GM18511 (cell line): ENCODE data around the gene RAPGEF2.
"Not testable (repeated sequence)": the region's sequence is repeated elsewhere in the genome, so short reads cannot be mapped to it uniquely, and the experiment has no call there.

ENCODE experiments used
- ATAC-seq: cut with Tn5 transposase; IDR thresholded peaks from one replicate; pipeline ENCODE4 v1.9.1; 2021; ENCODE audit warnings: mild to moderate bottlenecking, moderate library complexity; ENCODE audit not compliant: unreplicated experiment

The RAPGEF2 gene

DNA sequence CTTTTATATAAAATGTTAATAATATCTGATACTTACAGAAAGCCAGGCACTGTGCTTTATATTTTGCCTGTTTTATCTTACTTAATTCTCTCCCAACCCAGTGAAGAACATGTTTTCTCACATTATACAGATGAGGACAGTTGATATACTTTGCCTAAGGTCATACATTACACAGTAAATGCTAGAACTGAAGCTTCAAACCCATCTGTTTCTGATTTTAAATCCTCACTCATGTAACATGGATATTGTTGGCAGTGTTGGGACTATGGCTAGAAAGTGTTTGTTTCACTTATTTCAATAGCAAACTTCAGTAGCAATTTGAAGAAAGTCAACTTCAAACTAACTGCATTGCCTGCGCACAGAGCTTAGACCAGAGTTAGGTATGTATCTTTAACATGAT, 57.4 kb downstream of the RAPGEF2 start:
- ATAC-seq: no peak

DNA sequence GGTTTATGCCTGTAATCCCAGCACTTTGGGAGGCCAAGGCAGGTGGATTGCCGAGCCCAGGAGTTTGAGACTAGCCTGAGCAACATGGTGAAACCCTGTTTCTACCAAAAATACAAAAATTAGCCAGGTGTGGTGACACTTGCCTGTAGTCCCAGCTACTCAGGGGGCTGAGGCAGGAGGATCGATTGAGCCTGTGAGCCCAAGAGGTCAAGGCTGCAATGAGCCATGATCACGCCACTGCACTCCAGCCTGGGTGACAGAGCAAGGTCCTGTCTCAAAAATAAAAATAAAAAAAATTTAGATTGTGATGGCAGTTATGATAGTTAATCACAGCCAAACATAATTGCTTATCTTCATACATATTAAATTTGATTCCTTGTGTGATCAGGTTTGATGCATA, 58.6 kb downstream of the RAPGEF2 start:
- ATAC-seq: not testable (repeated sequence)

DNA sequence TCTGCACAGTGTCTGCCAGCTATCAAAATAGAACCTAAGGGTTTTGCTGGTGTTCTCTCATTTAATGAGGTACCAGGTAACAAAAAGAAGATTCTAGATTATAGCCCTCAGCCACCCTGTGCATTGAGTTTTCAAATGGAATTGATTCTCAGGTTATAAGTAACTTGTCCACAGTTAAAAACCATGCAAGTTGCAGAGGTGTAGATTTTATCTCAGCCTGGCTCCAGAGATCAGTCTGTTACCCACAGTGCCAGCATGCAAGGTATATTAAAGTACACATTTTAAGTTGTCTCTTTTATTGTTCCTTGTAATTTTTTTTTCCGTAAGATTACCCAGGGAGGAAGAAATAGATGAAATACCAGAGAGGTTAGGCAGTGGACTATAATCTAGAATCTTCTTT, 59.7 kb downstream of the RAPGEF2 start:
- ATAC-seq: no peak

DNA sequence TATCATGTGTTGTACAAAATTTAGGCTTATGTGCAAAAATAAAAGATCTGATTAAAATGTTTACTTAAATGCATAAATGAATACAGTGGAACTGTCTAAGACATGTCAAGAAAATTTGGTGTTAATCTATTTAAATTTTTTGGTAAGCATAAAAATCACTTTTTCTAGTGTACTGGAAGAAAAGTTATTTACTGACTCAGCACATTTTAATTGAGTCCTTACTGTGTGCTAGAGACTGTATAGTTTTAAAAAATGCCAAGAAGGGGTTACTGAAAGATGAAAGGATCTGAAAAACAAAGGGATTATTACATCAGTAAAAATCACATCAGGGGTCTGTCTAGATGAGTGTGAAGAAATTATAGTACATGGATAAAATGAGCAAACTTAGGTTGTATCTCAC, 60.6 kb downstream of the RAPGEF2 start:
- no peak for ATAC-seq

DNA sequence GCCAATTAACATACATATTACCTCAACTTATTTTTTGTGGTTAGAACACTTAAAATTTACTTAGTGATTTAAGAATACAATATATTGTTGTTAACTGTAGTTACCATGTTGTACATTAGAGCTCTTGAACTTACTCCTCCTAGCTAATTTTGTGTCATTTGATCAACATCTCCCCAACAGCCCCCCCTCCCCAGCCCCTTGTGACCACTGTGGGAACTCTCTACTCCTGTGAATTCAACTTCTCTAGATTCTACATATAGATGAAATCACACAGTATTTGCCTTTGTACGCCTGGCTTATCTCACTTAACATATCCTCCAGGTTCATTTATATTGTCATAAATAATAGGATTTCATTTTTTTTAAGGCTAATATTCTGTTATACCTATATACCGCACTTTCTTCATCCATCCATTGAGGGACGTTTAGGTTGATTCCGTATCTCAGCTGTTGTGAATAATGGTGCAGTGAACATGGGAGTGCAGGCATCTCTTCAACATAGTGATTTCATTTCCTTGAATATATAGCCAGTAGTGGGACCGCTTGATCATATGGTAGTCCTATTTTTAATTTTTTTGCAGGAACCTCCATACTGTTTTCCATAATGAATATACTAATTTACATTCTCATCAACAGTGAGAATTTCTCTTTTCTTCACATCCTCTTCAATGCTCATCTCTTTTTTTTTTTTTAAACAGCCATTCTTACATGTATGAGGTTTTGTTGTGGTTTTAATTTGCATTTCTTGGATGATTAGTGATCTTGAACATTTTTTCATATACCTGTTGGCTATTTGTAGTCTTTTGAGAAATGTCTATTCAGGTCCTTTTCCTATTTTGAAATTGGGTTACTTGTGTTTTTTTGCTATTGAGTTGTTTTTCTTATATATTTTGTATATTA, 66.8 kb downstream of the RAPGEF2 start:
- peak; percentile 75 for ATAC-seq

DNA sequence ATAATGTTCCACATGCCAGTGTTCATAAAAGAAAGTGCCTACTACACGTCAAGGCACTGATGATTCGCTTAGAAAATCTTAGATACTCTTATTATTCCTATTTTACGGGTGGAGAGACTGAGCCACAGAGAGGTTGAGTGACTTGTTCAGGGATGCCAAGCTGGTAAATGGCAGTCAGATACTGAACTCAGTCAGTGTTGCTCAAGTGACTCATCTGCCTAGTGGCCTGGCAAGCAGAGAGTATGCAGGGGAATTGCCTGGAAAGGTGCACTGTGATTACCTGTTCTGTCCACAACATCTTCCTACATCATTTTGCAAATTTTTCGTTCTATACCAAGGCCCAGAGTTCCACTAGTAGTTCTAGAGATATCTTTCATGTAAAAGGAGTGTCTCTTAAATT, 68.4 kb downstream of the RAPGEF2 start:
- no peak for ATAC-seq

- no peak for ATAC-seq
Measured at GRCh38 chr4:159173886-159174285, 71.0 kb downstream of the RAPGEF2 start.

DNA sequence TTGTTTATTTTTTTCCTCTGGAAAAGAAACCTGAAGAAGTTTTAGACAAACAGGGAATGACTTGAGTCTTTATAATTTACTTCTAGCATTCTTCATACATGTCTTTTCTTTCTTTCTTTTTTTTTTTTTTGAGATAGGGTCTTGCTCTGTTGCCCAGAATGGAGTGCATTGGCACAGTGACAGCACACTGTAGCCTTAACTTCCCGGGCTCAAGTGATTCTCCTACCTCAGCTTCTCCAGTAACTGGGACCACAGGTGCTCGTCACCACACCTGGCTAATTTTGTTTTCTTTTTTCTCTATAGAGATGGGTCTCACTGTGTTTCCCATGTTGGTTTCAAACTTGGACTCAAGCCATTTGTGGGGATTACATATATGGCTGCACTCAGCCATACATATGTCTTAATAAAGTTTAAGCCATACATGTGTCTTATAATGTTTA, 71.8 kb downstream of the RAPGEF2 start:
- ATAC-seq: no peak

DNA sequence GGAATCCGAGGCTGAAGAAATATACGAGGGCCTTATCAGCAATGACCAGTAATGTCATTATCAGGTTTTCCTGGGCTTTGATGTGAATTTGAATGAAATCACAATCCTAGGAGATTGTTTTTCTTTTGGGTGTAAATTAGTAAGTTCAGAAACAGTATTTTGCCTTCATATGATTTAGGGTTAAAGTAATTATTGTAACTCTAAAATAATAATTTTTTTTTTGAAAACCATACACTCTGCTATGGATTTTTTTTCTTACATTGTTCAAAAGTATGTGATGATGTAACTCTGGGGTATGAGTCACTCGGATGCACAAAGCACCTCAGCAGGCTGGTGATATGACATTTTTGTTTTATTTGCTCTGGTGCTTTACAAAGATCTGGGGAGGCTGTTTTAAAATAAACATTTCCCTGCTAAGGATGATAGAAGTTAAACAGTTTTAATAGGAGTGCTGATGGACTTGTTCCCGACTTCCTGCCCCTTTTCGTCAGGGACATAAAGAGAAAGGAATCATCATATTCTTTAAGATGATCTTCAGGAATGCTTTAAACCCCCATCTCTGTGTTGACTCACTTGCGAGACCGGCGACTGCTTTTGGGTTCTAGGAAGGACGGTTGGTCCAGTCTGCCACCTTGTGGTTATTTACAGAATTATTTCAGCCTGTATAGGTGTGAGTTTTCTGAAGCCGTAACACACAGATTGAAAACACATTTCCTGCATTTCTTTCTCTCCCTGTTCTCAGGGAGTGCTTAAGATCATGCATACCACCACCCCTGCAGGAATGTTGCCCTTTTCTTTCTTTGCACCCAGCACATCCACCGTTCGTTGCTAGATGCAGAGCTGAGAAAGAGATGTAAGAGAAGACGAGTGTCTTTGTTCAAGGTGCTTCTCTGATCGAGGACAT, 72.5 kb downstream of the RAPGEF2 start:
- ATAC-seq: peak; percentile 55

GRCh38 chr4:159175989-159176375, 73.1 kb downstream of the RAPGEF2 start:
- ATAC-seq: peak; percentile 0

- ATAC-seq: peak; percentile 53
Measured at GRCh38 chr4:159177265-159178150, 74.6 kb downstream of the RAPGEF2 start.

GRCh38 chr4:159178151-159178546, 75.3 kb downstream of the RAPGEF2 start:
- peak; percentile 49 for ATAC-seq

- ATAC-seq: no peak
Measured at GRCh38 chr4:159178979-159179969, 76.4 kb downstream of the RAPGEF2 start.

DNA sequence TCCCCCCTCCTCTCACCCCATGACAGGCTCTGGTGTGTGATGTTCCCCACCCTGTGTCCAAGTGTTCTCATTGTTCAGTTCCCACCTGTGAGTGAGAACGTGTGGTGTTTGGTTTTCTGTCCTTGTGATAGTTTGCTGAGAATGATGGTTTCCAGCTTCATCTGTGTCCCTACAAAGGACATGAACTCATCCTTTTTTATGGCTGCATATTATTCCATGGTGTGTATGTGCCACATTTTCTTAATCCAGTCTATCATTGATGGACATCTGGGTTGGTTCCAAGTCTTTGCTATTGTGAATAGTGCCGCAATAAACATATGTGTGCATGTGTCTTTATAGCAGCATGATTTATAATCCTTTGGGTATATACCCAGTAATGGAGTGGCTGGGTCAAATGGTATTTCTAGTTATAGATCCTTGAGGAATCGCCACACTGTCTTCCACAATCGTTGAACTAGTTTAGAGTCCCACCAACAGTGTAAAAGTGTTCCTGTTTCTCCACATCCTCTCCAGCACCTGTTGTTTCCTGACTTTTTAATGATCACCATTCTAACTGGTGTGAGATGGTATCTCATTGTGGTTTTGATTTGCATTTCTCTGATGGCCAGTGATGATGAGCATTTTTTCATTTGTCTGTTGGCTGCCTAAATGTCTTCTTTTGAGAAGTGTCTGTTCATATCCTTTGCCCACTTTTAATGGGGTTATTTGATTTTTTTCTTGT, 81.2 kb downstream of the RAPGEF2 start:
- not testable (repeated sequence) for ATAC-seq

- ATAC-seq: peak; percentile 56
Measured at GRCh38 chr4:159185591-159186023, 82.7 kb downstream of the RAPGEF2 start.

DNA sequence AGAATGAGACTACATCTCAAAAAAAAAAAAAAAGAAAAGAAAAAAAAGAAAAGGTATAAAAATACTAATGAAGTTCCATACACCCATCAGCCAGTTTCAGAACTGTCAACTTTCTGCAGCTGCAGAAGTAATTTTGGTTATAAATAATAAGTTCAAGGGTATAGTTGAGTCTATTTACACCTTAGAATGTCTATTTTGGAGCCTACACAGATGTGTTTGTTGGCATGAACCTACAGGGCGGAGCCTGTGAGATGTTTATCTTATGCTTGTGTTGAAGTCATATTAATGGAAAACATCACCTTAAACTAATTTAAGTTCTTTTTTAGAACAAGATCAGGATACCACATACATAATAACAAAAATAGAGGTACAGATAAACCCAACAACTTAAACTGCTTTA, 85.8 kb downstream of the RAPGEF2 start:
- ATAC-seq: no peak

DNA sequence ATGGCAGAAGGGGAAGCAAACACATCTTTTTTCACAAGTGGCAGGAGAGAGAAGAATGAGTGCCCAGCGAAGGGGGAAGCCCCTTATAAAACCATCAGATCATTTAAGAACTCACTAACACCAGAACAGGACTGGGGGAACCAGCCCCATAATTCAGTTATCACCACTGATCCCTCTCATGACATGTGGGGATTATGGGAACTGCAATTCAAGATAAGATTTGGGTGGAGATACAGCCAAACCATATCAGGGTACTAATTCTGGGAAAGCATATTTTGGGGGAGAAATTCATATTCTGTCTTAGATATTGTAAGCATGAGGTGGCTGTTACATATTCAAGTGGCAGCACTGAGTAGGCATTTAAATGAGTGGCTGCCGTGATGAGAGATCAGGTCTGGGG, 87.8 kb downstream of the RAPGEF2 start:
- ATAC-seq: no peak

DNA sequence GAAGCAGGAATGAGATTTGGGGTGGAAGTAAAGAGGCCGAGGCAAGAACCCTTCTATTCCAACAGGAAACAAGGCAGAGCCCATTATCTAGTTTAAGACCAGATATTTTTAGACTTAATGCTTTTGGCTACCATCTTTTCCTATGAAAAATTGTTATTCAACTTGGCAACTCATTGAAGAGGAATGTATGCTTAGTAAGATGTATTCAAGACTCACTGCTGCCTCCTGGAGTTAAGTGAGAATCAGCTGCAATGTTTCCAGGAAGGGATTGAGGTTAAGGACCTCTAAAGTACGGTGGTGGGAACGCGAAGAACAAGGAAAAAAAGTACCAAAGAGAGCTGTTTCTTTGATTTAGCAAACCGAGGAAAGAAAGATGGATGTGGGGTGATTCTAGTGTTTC, 89.1 kb downstream of the RAPGEF2 start:
- no peak for ATAC-seq
